ENCODE results near the gene DMRT1. TPM values are rescaled to one million over a fixed set of nuclear protein-coding genes. Genes with fewer than 3 reads are reported as not detected.
A peak's percentile ranks its signal among the peaks of the same experiment; 100 is the strongest.

DMRT1 gene
- total RNA-seq, 1 donor, result not detected

DNA sequence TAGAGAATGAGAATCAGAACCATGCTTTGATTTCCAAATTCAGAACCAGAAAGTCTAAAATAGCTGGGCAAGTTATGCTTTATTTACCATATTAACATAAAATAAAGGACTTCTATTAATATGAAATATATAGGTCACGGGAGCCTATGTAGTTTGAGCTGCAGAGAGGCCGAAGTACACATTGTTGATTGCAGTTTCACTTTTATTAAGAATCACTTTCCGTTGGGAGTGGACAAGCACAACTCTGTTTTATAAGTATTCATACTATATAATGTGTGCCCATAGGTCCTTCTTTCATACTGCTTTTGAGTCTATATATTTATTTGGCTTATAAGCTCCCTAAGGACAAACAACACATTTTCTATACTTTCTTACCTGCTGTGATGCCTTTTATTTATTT is 76.2 kb downstream of the DMRT1 start:
- DNase-seq (ENCODE audit: low read depth), result no peak
- TF ChIP-seq CTCF (IDR thresholded peaks at IDR 0.05; ENCODE audit: insufficient read depth, low read length), result no peak
- no peak overlapping the region for H3K4me3 ChIP-seq (ENCODE audit: low read depth, low read length)

- TF ChIP-seq CTCF (IDR thresholded peaks at IDR 0.05; ENCODE audit: insufficient read depth, low read length), result no peak
- no peak for DNase-seq (ENCODE audit: low read depth)
- no peak overlapping the region for H3K4me3 ChIP-seq (ENCODE audit: low read depth, low read length)
Measured at GRCh38 chr9:920927-921326, 79.4 kb downstream of the DMRT1 start.

GRCh38 chr9:922171-922570 is 80.7 kb downstream of the DMRT1 start:
- TF ChIP-seq CTCF (IDR thresholded peaks at IDR 0.05; ENCODE audit: insufficient read depth, low read length), result no peak
- no peak overlapping the region for H3K4me3 ChIP-seq (ENCODE audit: low read depth, low read length)
- no peak for DNase-seq (ENCODE audit: low read depth)

GRCh38 chr9:922731-923130 is 81.2 kb downstream of the DMRT1 start:
- no peak for TF ChIP-seq CTCF (IDR thresholded peaks at IDR 0.05; ENCODE audit: insufficient read depth, low read length)
- DNase-seq (ENCODE audit: low read depth), result no peak
- no peak overlapping the region for H3K4me3 ChIP-seq (ENCODE audit: low read depth, low read length)

GRCh38 chr9:926976-927375 is 85.5 kb downstream of the DMRT1 start:
- no peak for TF ChIP-seq CTCF (IDR thresholded peaks at IDR 0.05; ENCODE audit: insufficient read depth, low read length)
- H3K4me3 ChIP-seq (ENCODE audit: low read depth, low read length), result no peak overlapping the region
- no peak for DNase-seq (ENCODE audit: low read depth)

- no peak overlapping the region for H3K4me3 ChIP-seq (ENCODE audit: low read depth, low read length)
- no peak for DNase-seq (ENCODE audit: low read depth)
- peak; percentile 42 for TF ChIP-seq CTCF (IDR thresholded peaks at IDR 0.05; ENCODE audit: insufficient read depth, low read length)
Measured at GRCh38 chr9:928363-929042, 87.0 kb downstream of the DMRT1 start.

DNA sequence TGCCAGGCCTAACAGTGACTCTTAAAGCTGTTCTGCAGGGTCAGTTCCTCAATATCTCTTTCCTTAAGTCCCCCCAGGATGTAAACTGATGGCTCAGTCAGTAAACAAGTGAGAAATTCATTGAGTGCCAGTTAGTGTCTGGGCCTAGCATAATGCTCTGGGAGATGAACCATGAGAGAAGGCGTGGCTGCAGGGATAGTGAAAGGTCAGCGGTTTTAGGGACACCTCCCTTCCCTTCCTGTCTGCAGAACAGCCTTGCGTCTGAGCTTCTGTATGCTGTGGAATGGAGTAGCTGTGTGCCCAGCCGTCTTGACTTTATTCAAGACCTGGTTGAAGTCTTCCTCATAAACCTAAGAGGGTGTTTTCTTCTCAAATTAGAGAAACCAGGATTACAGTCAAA is 88.2 kb downstream of the DMRT1 start:
- TF ChIP-seq CTCF (IDR thresholded peaks at IDR 0.05; ENCODE audit: insufficient read depth, low read length), result no peak
- H3K4me3 ChIP-seq (ENCODE audit: low read depth, low read length), result no peak overlapping the region
- no peak for DNase-seq (ENCODE audit: low read depth)
